Measurements from ENCODE around the gene PRPF39. TPM values are rescaled to one million over a fixed set of nuclear protein-coding genes. Genes with fewer than 3 reads are reported as not detected.
"Not testable (repeated sequence)": the region's sequence is repeated elsewhere in the genome, so short reads cannot be mapped to it uniquely, and the experiment has no call there.

The PRPF39 gene
- total RNA-seq, 1 donor from 2014 or later, result 97.2 TPM

GRCh38 chr14:45073231-45073879 lies 10.6 kb upstream of the PRPF39 start:
- Mint-ChIP-seq H3K4me3 (no peak overlapping the region), H3K4me1 (no peaks in the 10 kb centered on the region), H3K27me3 (ENCODE audit: insufficient read depth, low read depth) (peaks cover 2% of the 10 kb centered on the region), H3K27ac (no peak overlapping the region), H3K36me3 (peaks cover 9% of the 10 kb centered on the region), H3K9me3 (no peaks in the 10 kb centered on the region)
- Histone ChIP-seq H3K27ac (no peak overlapping the region), H3F3A (ENCODE audit: low read depth) (no peaks in the 10 kb centered on the region), H3K4me3 (no peak overlapping the region), H3K36me3 (peaks cover 10% of the 10 kb centered on the region), H3K79me2 (ENCODE audit: low read depth) (no peaks in the 10 kb centered on the region), H3K4me1 (no peaks in the 10 kb centered on the region), H3K9ac (no peak overlapping the region), H2AFZ (replicated peaks) (no peak overlapping the region), H4K20me1 (ENCODE audit: low read depth) (no peaks in the 10 kb centered on the region), H3K9me3 (ENCODE audit: low read depth) (no peaks in the 10 kb centered on the region), H3K27me3 (no peaks in the 10 kb centered on the region), H3K4me2 (no peak overlapping the region)
- no peak for DNase-seq (ENCODE audit: low spot score)
- TF ChIP-seq EZH2phosphoT487 (IDR thresholded peaks at IDR 0.05), result no peak
- no peak for TF ChIP-seq CTCF (IDR thresholded peaks at IDR 0.05)
- no peak for TF ChIP-seq EZH2 (IDR thresholded peaks at IDR 0.05)

- H3F3A ChIP-seq (ENCODE audit: low read depth), result no peaks in the 10 kb centered on the region
- H3K9ac ChIP-seq, result no peak overlapping the region
- H3K36me3 ChIP-seq, result peaks cover 6% of the 10 kb centered on the region
- H3K79me2 ChIP-seq (ENCODE audit: low read depth), result no peaks in the 10 kb centered on the region
- Mint-ChIP-seq H3K4me1 (peaks cover 2% of the 10 kb centered on the region), H3K27me3 (ENCODE audit: insufficient read depth, low read depth) (no peaks in the 10 kb centered on the region), H3K4me3 (no peak overlapping the region), H3K27ac (no peak overlapping the region), H3K36me3 (no peaks in the 10 kb centered on the region), H3K9me3 (peaks cover 2% of the 10 kb centered on the region)
- H3K27me3 ChIP-seq, result no peaks in the 10 kb centered on the region
- H4K20me1 ChIP-seq (ENCODE audit: low read depth), result no peaks in the 10 kb centered on the region
- H2AFZ ChIP-seq (replicated peaks), result no peak overlapping the region
- H3K4me1 ChIP-seq, result peaks cover 2% of the 10 kb centered on the region
- H3K9me3 ChIP-seq (ENCODE audit: low read depth), result no peaks in the 10 kb centered on the region
- H3K4me2 ChIP-seq, result no peak overlapping the region
- H3K4me3 ChIP-seq, result no peak overlapping the region
- DNase-seq (ENCODE audit: low spot score), result no peak
- TF ChIP-seq EZH2phosphoT487 (IDR thresholded peaks at IDR 0.05) (no peak), EZH2 (IDR thresholded peaks at IDR 0.05) (no peak), CTCF (IDR thresholded peaks at IDR 0.05) (no peak)
- no peak overlapping the region for H3K27ac ChIP-seq
Observed at GRCh38 chr14:45078323-45078722, 5.6 kb upstream of the PRPF39 start.

DNA sequence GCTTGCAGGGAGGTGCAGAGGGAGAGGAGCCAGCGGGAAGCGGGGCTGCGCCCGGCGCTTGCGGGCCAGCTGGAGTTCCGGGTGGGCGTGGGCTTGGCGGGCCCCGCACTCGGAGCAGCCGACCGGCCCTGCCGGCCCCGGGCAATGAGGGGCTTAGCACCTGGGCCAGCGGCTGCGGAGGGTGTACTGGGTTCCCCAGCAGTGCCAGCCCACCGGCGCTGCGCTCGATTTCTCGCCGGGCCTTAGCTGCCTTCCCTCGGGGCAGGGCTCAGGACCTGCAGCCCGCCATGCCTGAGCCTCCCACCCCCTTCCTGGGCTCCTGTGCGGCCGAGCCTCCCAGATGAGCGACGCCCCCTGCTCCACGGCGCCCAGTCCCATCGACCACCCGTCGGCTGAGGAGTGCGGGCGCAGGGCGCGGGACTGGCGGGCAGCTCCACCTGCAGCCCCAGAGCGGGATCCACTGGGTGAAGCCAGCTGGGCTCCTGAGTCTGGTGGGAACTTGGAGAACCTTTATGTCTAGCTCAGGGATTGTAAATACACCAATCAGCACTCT lies 3.4 kb upstream of the PRPF39 start:
- H3K79me2 ChIP-seq (ENCODE audit: low read depth), result peaks cover 16% of the 10 kb centered on the region
- not testable (repeated sequence) for H3K27me3 ChIP-seq; H3K9me3 Mint-ChIP-seq; H3K4me2 ChIP-seq; H3K36me3 ChIP-seq; H2AFZ ChIP-seq (replicated peaks); H3K4me3 ChIP-seq; H3K27ac ChIP-seq; H3K27me3 Mint-ChIP-seq (ENCODE audit: insufficient read depth, low read depth); H3K9me3 ChIP-seq (ENCODE audit: low read depth); DNase-seq (ENCODE audit: low spot score); H3K4me3 Mint-ChIP-seq; H3K9ac ChIP-seq; H3K27ac Mint-ChIP-seq; H3K36me3 Mint-ChIP-seq; H3F3A ChIP-seq (ENCODE audit: low read depth)
- peaks cover 13% of the 10 kb centered on the region for H4K20me1 ChIP-seq (ENCODE audit: low read depth)
- H3K4me1 ChIP-seq, result peaks cover 10% of the 10 kb centered on the region
- peaks cover 13% of the 10 kb centered on the region for H3K4me1 Mint-ChIP-seq

- not testable (repeated sequence) for DNase-seq (ENCODE audit: low spot score); H2AFZ ChIP-seq (replicated peaks); H3K27me3 Mint-ChIP-seq (ENCODE audit: insufficient read depth, low read depth); H3K27ac ChIP-seq; H3K9me3 Mint-ChIP-seq; H3K9me3 ChIP-seq (ENCODE audit: low read depth); H3K36me3 Mint-ChIP-seq; H3K4me3 Mint-ChIP-seq; H3K4me2 ChIP-seq; H3K4me3 ChIP-seq; H3K27ac Mint-ChIP-seq; H3K36me3 ChIP-seq; H3K9ac ChIP-seq; H3F3A ChIP-seq (ENCODE audit: low read depth); H3K27me3 ChIP-seq
- peaks cover 19% of the 10 kb centered on the region for H4K20me1 ChIP-seq (ENCODE audit: low read depth)
- peaks cover 13% of the 10 kb centered on the region for H3K4me1 Mint-ChIP-seq
- H3K79me2 ChIP-seq (ENCODE audit: low read depth), result peaks cover 22% of the 10 kb centered on the region
- H3K4me1 ChIP-seq, result peaks cover 17% of the 10 kb centered on the region
Observed at GRCh38 chr14:45081096-45081495, 2.8 kb upstream of the PRPF39 start.
